ENCODE results near the gene RGCC. TPM values are rescaled to one million over a fixed set of nuclear protein-coding genes. Genes with fewer than 3 reads are reported as not detected.

Gene RGCC
- total and polyA plus RNA-seq, 2 of the 4 experiments (the other 2 are of a cell fraction): 7.5 to 7.6 TPM

DNA sequence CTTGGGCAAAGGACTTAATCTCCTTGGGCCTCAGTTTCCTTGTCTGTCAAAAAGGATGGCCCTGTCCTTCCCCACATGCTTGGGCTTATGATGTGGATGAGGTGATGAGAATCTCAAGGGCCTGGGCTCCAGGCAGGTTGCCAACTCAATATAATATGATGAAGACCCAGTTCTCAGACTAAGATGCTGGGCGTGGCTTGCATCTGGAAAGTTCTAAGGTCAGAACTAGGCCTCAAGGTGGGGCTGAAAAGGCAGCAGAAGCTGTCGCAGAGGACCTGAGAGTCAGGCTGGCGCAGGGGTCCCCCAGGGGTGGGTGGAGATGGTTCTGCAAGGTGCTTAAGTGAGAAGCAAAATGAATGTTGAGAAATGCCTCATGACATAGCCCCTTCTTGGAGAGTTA lies 58.8 kb downstream of the RGCC start:
- dilution Hi-C loops (cut with HindIII; ENCODE audit: low sequenced_read_pairs, unreplicated experiment): no loop called here
- no peak overlapping the region for H3K4me3 ChIP-seq (ENCODE audit: insufficient read depth, low read depth, low read length)
- no peak for DNase-seq
- in situ Hi-C loops (cut with MboI; ENCODE audit: low sequenced_read_pairs): no loop called here
- H3K14ac ChIP-seq (replicated peaks; ENCODE audit: low read depth, low read length): no peak overlapping the region
- H4K20me1 ChIP-seq (ENCODE audit: insufficient read depth, low read length): no peaks in the 10 kb centered on the region
- WGBS, 2 experiments (ENCODE audit: extremely low coverage in 2 of 2, insufficient read length in 1 of 2): 94% methylated on average over 3 of the region's 3 CpGs; no CpG with 5 or more reads in 1 of the 2 experiments
- H3K27me3 ChIP-seq (ENCODE audit: control insufficient read depth, insufficient read depth, low read length): no peaks in the 10 kb centered on the region
- H3K4me2 ChIP-seq (ENCODE audit: low read depth, low read length): no peak overlapping the region
- intact Hi-C loops (cut with micrococcal nuclease): no loop called here
- H2AFZ ChIP-seq (replicated peaks; ENCODE audit: low read length, poor library complexity): no peak overlapping the region
- no peak overlapping the region for H2AK5ac ChIP-seq (ENCODE audit: low read depth, low read length)
- no peaks in the 10 kb centered on the region for H3K36me3 ChIP-seq (ENCODE audit: control insufficient read depth, insufficient read depth, low read length)
- H2BK120ac ChIP-seq (ENCODE audit: low read depth, low read length): no peak overlapping the region
- no peak overlapping the region for H3K27ac ChIP-seq (ENCODE audit: insufficient read depth, low read length)
- no peak overlapping the region for H3K23ac ChIP-seq (ENCODE audit: low read depth, low read length)
- no peak overlapping the region for H4K8ac ChIP-seq (ENCODE audit: low read depth in 2 of 2, low read length in 2 of 2)
- H3K79me1 ChIP-seq (ENCODE audit: low read depth in 1 of 2, low read length in 2 of 2): no peaks in the 10 kb centered on the region
- peak overlapping the region; percentile 6; the same call in 1 of the 2 replicates for H3K4ac ChIP-seq (ENCODE audit: low read depth, low read length)
- H2BK15ac ChIP-seq (ENCODE audit: low read depth, low read length): no peak overlapping the region
- POLR2A ChIA-PET (ENCODE audit: unreplicated experiment): no interaction called here
- ATAC-seq (ENCODE audit: low read depth): no peak
- no peak overlapping the region for H4K5ac ChIP-seq (ENCODE audit: low read depth, low read length)
- H2AK9ac ChIP-seq (replicated peaks; ENCODE audit: low read depth, low read length, poor library complexity): no peak overlapping the region
- no peak overlapping the region for H2BK5ac ChIP-seq (ENCODE audit: low read depth, low read length, poor library complexity, severe bottlenecking)
- CTCF ChIA-PET: no interaction called here
- no peak overlapping the region for H3K56ac ChIP-seq (ENCODE audit: extremely low read depth, insufficient read depth, low read length)
- H3K9ac ChIP-seq (ENCODE audit: low read depth, low read length): no peak overlapping the region
- H4K91ac ChIP-seq (ENCODE audit: insufficient read depth, low read depth, low read length): no peak overlapping the region
- H3K4me1 ChIP-seq (ENCODE audit: control insufficient read depth, insufficient read depth, low read length): no peaks in the 10 kb centered on the region
- H3K9me3 ChIP-seq (ENCODE audit: control insufficient read depth, insufficient read depth, low read length): no peaks in the 10 kb centered on the region
- H3K18ac ChIP-seq (ENCODE audit: low read depth, low read length): no peak overlapping the region
- H2BK20ac ChIP-seq (ENCODE audit: low read depth, low read length): no peak overlapping the region
- no peaks in the 10 kb centered on the region for H3K9me1 ChIP-seq (ENCODE audit: insufficient read depth, low read length)
- TF ChIP-seq CHD1 (IDR thresholded peaks at IDR 0.05; ENCODE audit: low read depth, low read length) (no peak), NFE2L2 (IDR thresholded peaks at IDR 0.05; ENCODE audit: low read depth, low read length) (no peak), BHLHE40 (IDR thresholded peaks at IDR 0.05; ENCODE audit: low read depth, low read length) (no peak), MAFK (IDR thresholded peaks at IDR 0.05; ENCODE audit: low read depth, low read length) (no peak), RCOR1 (IDR thresholded peaks at IDR 0.05; ENCODE audit: insufficient replicate concordance, low read length) (no peak), MXI1 (IDR thresholded peaks at IDR 0.05; ENCODE audit: borderline replicate concordance, low read depth, low read length) (no peak), FOS (IDR thresholded peaks at IDR 0.05; ENCODE audit: low read depth, low read length) (no peak), POLR2A (IDR thresholded peaks at IDR 0.05; ENCODE audit: low read depth, low read length) (no peak), MAZ (IDR thresholded peaks at IDR 0.05; ENCODE audit: borderline replicate concordance, low read depth, low read length) (no peak), RFX5 (IDR thresholded peaks at IDR 0.05; ENCODE audit: low read depth, low read length) (no peak), RAD21 (IDR thresholded peaks at IDR 0.05; ENCODE audit: low read length) (no peak), CEBPB (IDR thresholded peaks at IDR 0.05; ENCODE audit: low read depth, low read length) (no peak), SMC3 (IDR thresholded peaks at IDR 0.05; ENCODE audit: low read depth, low read length) (no peak)
- TF ChIP-seq, protein P1, sequence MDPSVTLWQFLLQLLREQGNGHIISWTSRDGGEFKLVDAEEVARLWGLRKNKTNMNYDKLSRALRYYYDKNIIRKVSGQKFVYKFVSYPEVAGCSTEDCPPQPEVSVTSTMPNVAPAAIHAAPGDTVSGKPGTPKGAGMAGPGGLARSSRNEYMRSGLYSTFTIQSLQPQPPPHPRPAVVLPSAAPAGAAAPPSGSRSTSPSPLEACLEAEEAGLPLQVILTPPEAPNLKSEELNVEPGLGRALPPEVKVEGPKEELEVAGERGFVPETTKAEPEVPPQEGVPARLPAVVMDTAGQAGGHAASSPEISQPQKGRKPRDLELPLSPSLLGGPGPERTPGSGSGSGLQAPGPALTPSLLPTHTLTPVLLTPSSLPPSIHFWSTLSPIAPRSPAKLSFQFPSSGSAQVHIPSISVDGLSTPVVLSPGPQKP (IDR thresholded peaks at IDR 0.05; ENCODE audit: borderline replicate concordance, low read depth, low read length): no peak
- TF ChIP-seq, protein P2, sequence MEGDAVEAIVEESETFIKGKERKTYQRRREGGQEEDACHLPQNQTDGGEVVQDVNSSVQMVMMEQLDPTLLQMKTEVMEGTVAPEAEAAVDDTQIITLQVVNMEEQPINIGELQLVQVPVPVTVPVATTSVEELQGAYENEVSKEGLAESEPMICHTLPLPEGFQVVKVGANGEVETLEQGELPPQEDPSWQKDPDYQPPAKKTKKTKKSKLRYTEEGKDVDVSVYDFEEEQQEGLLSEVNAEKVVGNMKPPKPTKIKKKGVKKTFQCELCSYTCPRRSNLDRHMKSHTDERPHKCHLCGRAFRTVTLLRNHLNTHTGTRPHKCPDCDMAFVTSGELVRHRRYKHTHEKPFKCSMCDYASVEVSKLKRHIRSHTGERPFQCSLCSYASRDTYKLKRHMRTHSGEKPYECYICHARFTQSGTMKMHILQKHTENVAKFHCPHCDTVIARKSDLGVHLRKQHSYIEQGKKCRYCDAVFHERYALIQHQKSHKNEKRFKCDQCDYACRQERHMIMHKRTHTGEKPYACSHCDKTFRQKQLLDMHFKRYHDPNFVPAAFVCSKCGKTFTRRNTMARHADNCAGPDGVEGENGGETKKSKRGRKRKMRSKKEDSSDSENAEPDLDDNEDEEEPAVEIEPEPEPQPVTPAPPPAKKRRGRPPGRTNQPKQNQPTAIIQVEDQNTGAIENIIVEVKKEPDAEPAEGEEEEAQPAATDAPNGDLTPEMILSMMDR (conservative IDR thresholded peaks at IDR 0.05; ENCODE audit: low read depth, low read length): no peak
- TF ChIP-seq, protein P3, sequence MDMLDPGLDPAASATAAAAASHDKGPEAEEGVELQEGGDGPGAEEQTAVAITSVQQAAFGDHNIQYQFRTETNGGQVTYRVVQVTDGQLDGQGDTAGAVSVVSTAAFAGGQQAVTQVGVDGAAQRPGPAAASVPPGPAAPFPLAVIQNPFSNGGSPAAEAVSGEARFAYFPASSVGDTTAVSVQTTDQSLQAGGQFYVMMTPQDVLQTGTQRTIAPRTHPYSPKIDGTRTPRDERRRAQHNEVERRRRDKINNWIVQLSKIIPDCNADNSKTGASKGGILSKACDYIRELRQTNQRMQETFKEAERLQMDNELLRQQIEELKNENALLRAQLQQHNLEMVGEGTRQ (IDR thresholded peaks at IDR 0.05; ENCODE audit: low read depth, low read length): no peak
- BruUV-seq (replicated peaks): no TSS peak
